GM10248 (cell line): Measurements from ENCODE around the gene TMEM132C.

Experiments
- CTCF ChIA-PET: fragments of 300-600 bp; sonication (Branson Sonifier 250); formaldehyde crosslinking; extraction: SDS; loops from one replicate; lab custom pipeline; 2021; ENCODE audit warnings: antibody characterized with exemption; lab: Yijun Ruan, JAX
- POLR2A ChIA-PET: fragments of 350-650 bp; sonication (Branson Sonifier 250); formaldehyde crosslinking; extraction: SDS; loops from one replicate; lab custom pipeline; 2020; ENCODE audit warnings: antibody characterized with exemption; lab: Yijun Ruan, JAX
- DNase-seq: peaks from one replicate; pipeline ENCODE4 v3.0.0; 2012; ENCODE audit errors: extremely low spot score
- CTCF ChIP-seq: IDR thresholded peaks from 2 replicates; pipeline ENCODE4 v1.5.1; 2012; ENCODE audit warnings: mild to moderate bottlenecking, low read depth; ENCODE audit errors: extremely low read depth, missing control alignments, control extremely low read depth

Gene TMEM132C

DNA sequence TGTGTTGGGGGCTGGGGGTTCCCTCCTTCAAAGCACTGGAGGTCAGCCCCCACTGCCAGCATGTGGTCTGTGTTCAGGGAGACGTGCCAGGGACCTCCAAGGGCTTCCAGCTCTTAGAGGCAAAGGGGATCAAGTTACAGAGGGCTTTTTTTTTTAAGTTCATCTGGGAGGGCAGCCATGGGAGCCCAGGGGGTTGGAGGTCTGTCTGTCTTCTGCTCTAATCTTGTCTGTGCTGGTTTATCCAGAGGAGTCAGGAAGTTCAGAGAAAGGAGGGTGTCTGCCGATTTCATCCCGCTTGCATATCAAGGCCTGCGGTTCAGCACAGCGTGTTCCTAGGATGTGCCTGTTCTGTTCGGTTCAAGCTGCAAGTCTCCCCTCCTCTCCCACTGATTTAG lies 72.2 kb downstream of the TMEM132C start:
- no peak for DNase-seq
- ChIA-PET CTCF (no interaction called here), POLR2A (no interaction called here)
- no peak for TF ChIP-seq CTCF

DNA sequence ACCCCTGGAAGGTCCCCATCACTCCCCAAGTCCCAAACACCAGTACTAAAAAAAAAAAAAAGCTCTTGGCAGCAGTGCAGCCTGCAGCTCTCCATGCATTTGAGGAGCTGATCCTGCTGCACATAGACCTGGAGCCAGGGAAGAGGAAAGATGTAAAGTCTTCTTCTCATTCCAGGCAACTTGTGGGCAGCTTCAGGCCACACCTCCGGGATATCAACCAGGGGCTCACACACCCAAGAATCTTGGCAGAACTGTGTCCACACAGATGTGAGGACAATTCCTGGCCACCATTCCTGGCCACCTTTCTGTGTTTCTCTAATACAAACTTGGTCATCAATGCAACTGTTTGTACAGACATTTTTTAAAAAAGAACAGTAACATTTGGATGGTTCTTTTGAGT lies 72.7 kb downstream of the TMEM132C start:
- CTCF ChIA-PET: no interaction called here
- DNase-seq: no peak
- TF ChIP-seq CTCF: no peak
- POLR2A ChIA-PET: no interaction called here

DNA sequence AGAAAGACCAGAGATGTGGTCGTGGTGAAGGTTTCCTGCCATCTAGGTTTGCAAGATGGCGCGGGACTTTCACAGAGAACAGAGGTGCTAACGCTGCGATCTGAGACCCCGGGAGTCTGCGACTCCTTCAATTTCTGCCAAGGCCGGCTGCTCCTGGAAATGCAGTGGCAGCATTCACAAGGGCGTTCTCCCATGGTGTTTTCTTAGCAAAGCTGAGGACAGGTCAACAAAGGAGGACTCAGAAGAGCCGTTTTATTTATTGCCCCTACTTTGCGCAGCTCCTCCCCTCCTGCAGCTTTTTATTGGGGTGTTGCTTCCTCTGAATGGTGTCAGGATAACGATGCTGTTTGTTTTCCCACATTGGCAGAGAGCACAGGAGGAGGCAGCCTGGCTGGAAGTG lies 86.3 kb downstream of the TMEM132C start:
- no peak for DNase-seq
- ChIA-PET CTCF (no interaction called here), POLR2A (interaction anchor here (0.5 kb wide), 1 partner anchor 526 kb away, joined by 7 read pairs; no protein-coding TSS in a partner anchor)
- TF ChIP-seq CTCF: no peak

GRCh38 chr12:128356547-128356946 lies 89.6 kb downstream of the TMEM132C start:
- no peak for TF ChIP-seq CTCF
- DNase-seq: no peak
- ChIA-PET POLR2A (no interaction called here), CTCF (interaction anchor here (0.6 kb wide), 1 partner anchor 13 kb away, joined by 3 read pairs; no protein-coding TSS in a partner anchor)

- DNase-seq: no peak
- ChIA-PET POLR2A (no interaction called here), CTCF (no interaction called here)
- no peak for TF ChIP-seq CTCF
Observed at GRCh38 chr12:128361400-128361995, 94.5 kb downstream of the TMEM132C start.

- ChIA-PET POLR2A (no interaction called here), CTCF (interaction anchor here (2.1 kb wide), 1 partner anchor 61 kb away, joined by 5 read pairs; no protein-coding TSS in a partner anchor)
- TF ChIP-seq CTCF: no peak
- DNase-seq: no peak
Observed at GRCh38 chr12:128365032-128365431, 98.1 kb downstream of the TMEM132C start.
